Activated T-helper 1 cell treated with anti-CD3 and anti-CD28 coated beads, Interleukin-2, amount 50 U/mL, for 16 hours (primary cell): ENCODE data around the gene UVRAG.
"Not testable (repeated sequence)": the region's sequence is repeated elsewhere in the genome, so short reads cannot be mapped to it uniquely, and the experiment has no call there.

Experiments used
- DNase-seq, 2 donors: peaks; one replicate each; pipeline ENCODE4 v3.0.0-alpha.2; 2020; ENCODE audit warnings: low read depth in 1 of 2, low spot score in 1 of 2

UVRAG gene

DNA sequence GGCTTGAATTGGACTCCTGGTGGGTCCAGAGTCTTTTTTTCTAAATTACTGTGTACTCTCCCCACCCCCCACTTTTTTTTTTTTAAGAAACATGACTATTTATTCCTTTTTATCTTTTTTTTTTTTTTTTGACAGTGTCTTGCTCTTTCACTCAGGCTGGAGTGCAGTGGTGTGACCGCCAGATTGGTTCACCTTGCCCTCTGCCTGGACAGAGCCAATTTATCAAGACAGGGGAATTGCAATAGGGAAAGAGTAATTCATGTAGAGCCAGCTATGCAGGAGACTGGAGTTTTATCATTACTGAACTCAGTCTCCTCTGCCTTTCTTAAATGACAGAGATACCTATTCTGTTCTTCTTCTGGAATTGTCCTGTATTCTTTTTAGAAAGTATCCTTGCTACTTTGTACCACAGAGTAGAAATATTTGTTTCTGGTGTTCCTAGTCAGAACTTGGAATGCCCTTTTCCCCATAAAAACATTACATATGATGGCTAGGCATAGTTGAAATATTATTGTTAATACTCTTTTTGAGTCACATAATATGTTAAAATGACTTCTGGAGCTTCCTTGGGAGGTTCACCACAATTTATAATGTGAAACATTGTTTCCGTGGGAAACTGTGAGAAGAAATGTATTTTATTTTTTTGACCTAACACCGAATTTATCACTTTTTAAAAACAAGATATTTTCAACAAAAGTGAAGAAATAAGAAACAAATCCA is 95.6 kb downstream of the UVRAG start:
- no peak for DNase-seq

DNA sequence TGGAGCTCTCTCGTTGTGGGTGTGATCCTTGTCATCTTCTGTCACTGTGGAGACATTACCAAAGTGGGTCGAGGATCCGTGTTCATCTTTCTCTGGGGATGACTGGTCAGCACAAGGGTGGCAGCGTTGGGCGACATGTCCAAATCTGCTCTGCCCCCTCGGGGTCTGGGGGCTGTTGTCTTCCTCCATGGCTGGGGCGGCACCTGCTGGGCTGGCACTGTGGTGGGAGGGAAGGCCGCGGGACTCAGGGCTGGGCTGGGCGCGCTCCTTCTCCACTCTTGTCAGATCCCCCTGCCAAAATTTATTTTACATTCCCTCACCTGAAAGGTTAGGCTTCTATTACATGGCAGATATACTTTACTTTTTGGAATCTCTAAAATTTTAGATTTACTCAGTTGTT is 96.4 kb downstream of the UVRAG start:
- DNase-seq = no peak

DNA sequence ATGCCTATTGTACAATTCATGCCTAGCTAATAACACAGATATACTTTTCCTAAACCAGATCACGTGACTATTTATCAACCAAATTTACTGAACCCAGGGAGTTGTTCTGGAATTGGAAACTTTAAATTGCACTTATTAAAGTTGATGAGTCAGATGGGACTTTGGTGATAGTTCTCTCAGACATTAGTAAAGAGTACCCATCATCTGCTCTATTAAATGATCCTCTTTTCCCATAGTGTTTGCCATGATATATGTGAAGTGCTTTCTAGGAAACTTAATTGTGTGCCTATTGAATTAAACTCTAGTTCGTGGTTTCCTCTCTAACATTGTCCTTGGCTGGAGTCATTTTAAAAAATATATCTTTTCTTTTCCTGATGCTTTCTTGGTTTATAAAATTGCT is 99.0 kb downstream of the UVRAG start:
- no peak for DNase-seq

GRCh38 chr11:75916882-75917281 is 101.9 kb downstream of the UVRAG start:
- no peak for DNase-seq

DNA sequence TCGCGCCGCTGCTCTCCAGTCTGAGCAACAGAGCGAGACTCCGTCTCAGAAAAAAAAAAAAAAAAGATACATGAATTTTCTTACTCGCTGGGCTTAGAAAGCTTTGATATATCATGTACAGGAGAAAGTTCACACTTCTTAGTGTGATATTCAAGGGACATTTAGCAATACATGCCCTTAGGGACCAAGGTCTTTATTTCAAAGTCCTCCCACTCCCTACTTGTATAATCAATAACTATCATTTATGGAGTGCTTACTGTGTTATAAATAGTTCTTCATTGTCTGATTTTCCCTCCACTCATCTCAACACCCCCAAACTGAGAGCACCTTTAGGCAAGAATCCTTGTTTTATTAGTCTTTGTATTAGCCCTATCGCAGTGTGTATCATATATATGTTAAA is 103.3 kb downstream of the UVRAG start:
- no peak for DNase-seq

- DNase-seq = no peak
These were observed 104.5 kb downstream of the UVRAG start for GRCh38 chr11:75919525-75919924.

DNA sequence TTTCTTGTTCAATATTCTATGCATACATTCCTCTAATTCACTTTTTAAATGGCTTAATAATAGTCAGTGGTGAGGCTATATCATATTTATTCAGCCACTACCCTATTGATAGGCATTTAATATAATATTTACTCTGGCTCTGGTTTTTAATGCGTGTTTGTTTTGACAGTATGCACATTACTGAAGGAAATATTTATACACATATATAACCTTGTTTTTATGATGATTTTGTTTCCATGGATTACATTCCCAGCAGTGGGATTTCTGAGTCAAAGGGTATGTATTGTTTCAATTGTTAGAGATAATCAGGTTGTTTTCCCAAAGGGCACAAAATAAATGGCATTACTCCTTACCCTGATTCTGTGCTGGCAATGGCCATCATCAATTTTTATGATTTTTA is 105.8 kb downstream of the UVRAG start:
- DNase-seq = no peak

DNA sequence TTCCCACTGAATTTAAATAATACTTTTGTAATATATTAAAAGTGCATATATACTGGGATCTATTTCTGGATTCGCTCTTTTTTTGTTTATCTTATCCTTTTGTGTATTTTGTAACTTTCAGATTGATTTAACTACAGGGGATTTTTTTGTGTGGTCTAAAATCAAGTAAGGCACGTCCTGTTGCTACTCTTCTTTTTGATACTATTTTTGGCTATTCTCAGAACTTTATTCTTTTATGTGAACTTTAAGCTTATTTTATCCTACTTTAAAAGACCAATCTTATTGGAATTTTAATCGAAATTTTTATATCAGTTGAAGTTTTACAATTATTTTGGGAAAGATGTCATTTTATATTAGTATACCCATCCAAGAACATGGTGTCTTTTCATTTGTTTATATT is 106.8 kb downstream of the UVRAG start:
- no peak for DNase-seq

GRCh38 chr11:75924966-75925784 is 110.2 kb downstream of the UVRAG start:
- DNase-seq = no peak

- no peak for DNase-seq
These were observed 110.8 kb downstream of the UVRAG start for GRCh38 chr11:75925785-75926164.

DNA sequence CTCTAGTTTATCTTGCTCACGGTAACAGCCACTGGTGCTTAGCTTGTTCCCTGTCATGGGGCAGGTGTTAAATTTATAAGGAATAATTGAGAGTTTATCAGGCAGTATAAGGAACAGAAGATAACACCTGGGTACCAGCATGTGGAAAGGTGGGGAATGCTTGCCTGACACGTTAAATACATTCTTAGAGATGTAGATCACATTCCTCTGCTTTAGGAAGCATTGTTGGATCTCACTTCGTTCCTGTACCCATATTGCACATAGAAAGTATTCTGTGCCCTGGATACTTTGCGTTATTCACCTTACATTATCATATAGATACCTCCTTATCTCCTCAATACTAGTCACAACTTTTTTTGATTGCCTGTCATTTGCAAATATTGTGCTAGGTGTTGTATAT is 114.7 kb downstream of the UVRAG start:
- DNase-seq = no peak

DNA sequence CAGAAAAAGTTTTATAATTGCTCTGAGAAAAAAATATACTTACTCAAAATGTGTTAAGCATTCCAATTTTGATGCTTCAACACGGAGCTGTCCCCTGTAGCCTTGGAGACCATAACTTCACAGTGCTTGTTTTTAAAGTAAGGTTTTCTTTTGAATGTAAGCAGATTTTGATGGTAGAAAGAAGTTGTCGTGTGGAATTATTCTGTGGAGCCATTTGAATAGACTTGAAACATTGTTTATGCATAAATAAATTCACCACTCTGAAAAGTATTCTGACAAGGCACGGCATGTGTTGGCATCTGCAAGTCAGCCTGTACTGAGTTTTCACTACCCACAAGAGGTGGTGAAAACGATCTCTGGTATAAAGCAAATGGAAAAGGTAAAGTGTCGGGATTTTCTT is 115.5 kb downstream of the UVRAG start:
- DNase-seq = no peak

DNA sequence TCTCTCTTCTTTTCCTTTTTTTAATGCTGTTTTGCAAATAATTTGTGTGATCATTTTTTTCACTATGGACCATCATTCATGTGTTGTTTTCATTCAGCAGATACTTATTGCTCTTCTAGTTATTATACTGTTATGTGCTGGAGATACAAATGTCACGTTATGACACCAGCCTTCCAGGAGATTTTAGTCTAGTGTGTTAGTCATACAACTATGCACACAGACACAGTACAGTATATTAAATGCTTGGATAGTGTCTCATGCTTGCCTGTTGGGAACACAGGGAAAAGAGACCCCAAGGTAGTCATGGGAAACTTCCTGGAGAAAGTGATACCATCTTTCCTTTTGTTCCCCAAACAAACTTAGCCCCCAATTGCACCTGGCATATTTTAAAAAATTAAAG is 116.1 kb downstream of the UVRAG start:
- DNase-seq = no peak

DNA sequence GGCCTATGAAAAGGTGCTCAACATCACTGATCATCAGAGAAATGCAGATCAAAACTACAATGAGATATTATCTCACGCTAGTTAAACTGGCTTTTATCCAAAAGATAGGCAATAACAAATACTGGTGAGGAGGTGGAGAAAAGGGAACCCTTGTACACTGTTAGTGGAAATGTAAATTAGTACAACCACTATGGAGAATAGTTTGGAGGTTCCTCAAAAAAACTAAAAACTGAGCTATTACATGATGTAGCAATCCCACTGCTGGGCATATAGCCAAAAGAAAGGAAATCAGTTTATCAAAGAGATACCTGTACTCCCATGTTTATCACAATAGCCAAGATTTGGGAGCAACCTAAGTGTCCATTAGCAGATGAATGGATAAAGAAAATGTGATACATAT is 118.7 kb downstream of the UVRAG start:
- not testable (repeated sequence) for DNase-seq

GRCh38 chr11:75934851-75935250 is 119.8 kb downstream of the UVRAG start:
- DNase-seq = no peak

DNA sequence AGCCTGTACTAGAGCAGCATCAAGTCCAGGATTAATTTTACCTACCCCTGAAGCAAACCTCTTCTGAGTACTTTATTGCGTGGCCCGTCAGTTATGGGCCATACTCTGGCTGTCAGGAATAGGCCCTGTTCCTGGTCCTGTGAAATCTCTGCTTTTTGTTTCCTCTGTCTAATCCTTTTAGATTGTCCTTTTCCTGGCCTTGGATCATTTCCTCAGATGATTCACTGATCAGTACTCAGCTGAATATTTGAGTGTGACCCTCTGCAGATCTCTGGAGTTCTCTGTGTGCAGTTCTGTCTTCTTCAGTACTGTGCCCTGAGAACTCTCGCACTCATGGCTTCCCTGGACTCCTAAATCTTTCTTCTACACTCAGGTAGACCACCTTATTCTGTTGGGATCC is 123.5 kb downstream of the UVRAG start:
- no peak for DNase-seq

GRCh38 chr11:75939516-75939915 is 124.5 kb downstream of the UVRAG start:
- DNase-seq = no peak

DNA sequence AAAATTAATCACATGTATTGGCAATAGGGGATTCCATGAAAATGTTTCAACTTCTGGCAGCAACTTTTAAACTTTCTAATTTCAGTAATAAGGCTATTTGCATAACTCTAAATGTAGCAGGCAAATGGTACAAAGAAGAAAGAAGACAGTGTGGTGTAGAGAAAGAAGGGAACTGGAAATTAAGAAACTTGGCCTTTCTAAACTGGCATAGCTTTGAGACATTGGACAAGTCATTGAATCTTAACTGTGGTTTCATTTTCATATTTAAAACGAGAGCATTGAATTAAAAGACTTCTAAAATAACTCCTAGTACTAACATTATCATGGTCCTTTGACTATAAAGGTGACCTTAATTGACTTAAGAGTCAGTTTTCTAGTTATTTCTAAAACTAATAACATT is 125.0 kb downstream of the UVRAG start:
- no peak for DNase-seq

- DNase-seq = no peak
These were observed 125.9 kb downstream of the UVRAG start for GRCh38 chr11:75940911-75941310.

- no peak for DNase-seq
These were observed 129.5 kb downstream of the UVRAG start for GRCh38 chr11:75944515-75944914.

- DNase-seq = no peak
These were observed 130.4 kb downstream of the UVRAG start for GRCh38 chr11:75945446-75945845.

DNA sequence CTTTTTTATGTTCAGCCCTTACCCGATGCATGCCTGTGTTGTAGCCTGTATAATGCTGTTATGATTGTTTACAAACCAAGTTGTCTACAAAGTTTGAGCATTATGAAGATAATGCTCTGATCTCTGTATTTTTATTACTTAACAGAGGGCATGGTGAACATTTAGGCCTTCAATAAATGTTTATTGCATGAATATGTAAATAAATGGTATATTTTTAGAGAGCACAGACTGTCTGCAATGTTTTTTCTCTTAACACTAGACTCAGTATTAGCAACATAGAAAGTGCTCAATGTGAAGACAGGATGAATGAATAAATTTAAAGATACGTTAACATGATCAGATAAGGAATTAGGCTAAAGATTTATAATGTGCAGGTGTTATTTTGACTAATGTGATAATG is 130.9 kb downstream of the UVRAG start:
- no peak for DNase-seq
